ENCODE results near the gene STAT2. TPM values are rescaled to one million over a fixed set of nuclear protein-coding genes. Genes with fewer than 3 reads are reported as not detected.

STAT2 gene
- total and polyA plus RNA-seq, 9 of the 15 experiments (the other 6 are each of a cell fraction or from before 2014, with no cell fraction given), result 15.5 to 46.9 (median 40.1) TPM

- TF ChIP-seq ETV6 (IDR thresholded peaks at IDR 0.05; ENCODE audit: borderline replicate concordance in 1 of 2, low read depth in 2 of 2, low read length in 1 of 2), result no peak
- TF ChIP-seq ETV6 (CRISPR knock-in tag; IDR thresholded peaks at IDR 0.05; ENCODE audit: borderline replicate concordance), result no peak
- no peak for TF ChIP-seq CHD7 (IDR thresholded peaks at IDR 0.05; ENCODE audit: low read depth, low read length)
- TF ChIP-seq FOXO4 (CRISPR knock-in tag; IDR thresholded peaks at IDR 0.05), result no peak
- no peak for TF ChIP-seq MAFF (IDR thresholded peaks at IDR 0.05; ENCODE audit: low read length)
- 0 out of 2 replicates have a peak, but pooled peaks have one; percentile 39 for TF ChIP-seq MEF2D (tag; conservative IDR thresholded peaks at IDR 0.05; ENCODE audit: low read depth)
- no peak for TF ChIP-seq ZNF518B (CRISPR knock-in tag; IDR thresholded peaks at IDR 0.05)
- TF ChIP-seq, protein P1, sequence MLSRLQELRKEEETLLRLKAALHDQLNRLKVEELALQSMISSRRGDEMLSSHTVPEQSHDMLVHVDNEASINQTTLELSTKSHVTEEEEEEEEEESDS (CRISPR knock-in tag; IDR thresholded peaks at IDR 0.05), result no peak
These were observed 59.1 kb downstream of the STAT2 start (continued) for GRCh38 chr12:56300644-56301464.

All from K562 (cell line).